Hematopoietic multipotent progenitor cell treated with erythropoietin and hydrocortisone succinate and interleukin-3 and kit ligand, for 6 days (in vitro differentiated cells): Measurements from ENCODE around the gene USF3.
"Not testable (repeated sequence)": the region's sequence is repeated elsewhere in the genome, so short reads cannot be mapped to it uniquely, and the experiment has no call there.

ENCODE experiments used
- DNase-seq: peaks from one replicate; pipeline ENCODE4 v3.0.0-alpha.2; 2015

The USF3 gene

GRCh38 chr3:113648524-113648923 lies 47.9 kb downstream of the USF3 start:
- DNase-seq, result no peak

GRCh38 chr3:113643583-113643982 lies 52.9 kb downstream of the USF3 start:
- no peak for DNase-seq

GRCh38 chr3:113638910-113639309 lies 57.5 kb downstream of the USF3 start:
- DNase-seq, result no peak

- DNase-seq, result no peak
Measured at GRCh38 chr3:113637756-113638155, 58.7 kb downstream of the USF3 start.

GRCh38 chr3:113636034-113636433 lies 60.4 kb downstream of the USF3 start:
- DNase-seq, result not testable (repeated sequence)

GRCh38 chr3:113634782-113635474 lies 61.5 kb downstream of the USF3 start:
- DNase-seq, result no peak

GRCh38 chr3:113631573-113631972 lies 64.9 kb downstream of the USF3 start:
- DNase-seq, result no peak

GRCh38 chr3:113630956-113631542 lies 65.4 kb downstream of the USF3 start:
- peak; percentile 37 for DNase-seq

GRCh38 chr3:113629584-113630421 lies 66.6 kb downstream of the USF3 start:
- no peak for DNase-seq

GRCh38 chr3:113628788-113629187 lies 67.7 kb downstream of the USF3 start:
- DNase-seq, result no peak

GRCh38 chr3:113628316-113628715 lies 68.1 kb downstream of the USF3 start:
- DNase-seq, result no peak

- DNase-seq, result peak; percentile 89
Measured at GRCh38 chr3:113626503-113627371, 69.7 kb downstream of the USF3 start.

- DNase-seq, result no peak
Measured at GRCh38 chr3:113625834-113626233, 70.6 kb downstream of the USF3 start.

- DNase-seq, result no peak
Measured at GRCh38 chr3:113623811-113624210, 72.6 kb downstream of the USF3 start.

- DNase-seq, result no peak
Measured at GRCh38 chr3:113623324-113623723, 73.1 kb downstream of the USF3 start.

- peak; percentile 15 for DNase-seq
Measured at GRCh38 chr3:113620091-113620490, 76.4 kb downstream of the USF3 start.

GRCh38 chr3:113617726-113618125 lies 78.7 kb downstream of the USF3 start:
- DNase-seq, result no peak

GRCh38 chr3:113615976-113616375 lies 80.5 kb downstream of the USF3 start:
- no peak for DNase-seq

- no peak for DNase-seq
Measured at GRCh38 chr3:113614402-113614801, 82.0 kb downstream of the USF3 start.

- DNase-seq, result no peak
Measured at GRCh38 chr3:113607219-113607596, 89.2 kb downstream of the USF3 start.

- DNase-seq, result peak; percentile 39
Measured at GRCh38 chr3:113606539-113607218, 89.8 kb downstream of the USF3 start.

GRCh38 chr3:113602836-113603235 lies 93.6 kb downstream of the USF3 start:
- no peak for DNase-seq
